Breast epithelium (tissue), 4 donors: ENCODE results near the gene LCK. TPM values are rescaled to one million over a fixed set of nuclear protein-coding genes. Genes with fewer than 3 reads are reported as not detected.
"Not testable (repeated sequence)": the region's sequence is repeated elsewhere in the genome, so short reads cannot be mapped to it uniquely, and the experiment has no call there.

Experiments
- DNase-seq, 2 donors: peaks; one replicate each; pipeline ENCODE4 v3.0.0-alpha.2; 2019; ENCODE audit warnings: low spot score in 2 of 2
- H3K27ac ChIP-seq, 2 donors: fragments of 200-600 bp; sonication (generic) in 1 of 2; one replicate each; pipeline ENCODE4 v1.5.1; 2016 to 2019; ENCODE audit warnings: mild to moderate bottlenecking in 1 of 2
- H3K27me3 ChIP-seq, 2 donors: fragments of 200-600 bp; sonication (generic) in 1 of 2; one replicate each; pipeline versions ENCODE4 v1.5.1 to v1.6.0; 2017 to 2019; ENCODE audit warnings: control low read depth in 1 of 2, mild to moderate bottlenecking in 1 of 2
- H3K36me3 ChIP-seq: fragments of 200-600 bp; one replicate; pipeline ENCODE4 v1.5.1; 2019
- H3K4me1 ChIP-seq, 2 donors: fragments of 200-600 bp; sonication (generic); one replicate each; pipeline ENCODE4 v1.5.1; 2016 to 2019; ENCODE audit warnings: control low read depth in 1 of 2
- H3K4me3 ChIP-seq, 3 donors: fragments of 200-600 bp; sonication (generic); 1 replicate in 2 of 3; 2 replicates in 1 of 3; pipeline ENCODE4 v1.5.1; 2016 to 2019; ENCODE audit warnings: mild to moderate bottlenecking in 3 of 3, moderate library complexity in 2 of 3
- H3K9me3 ChIP-seq, 2 donors: fragments of 200-600 bp; sonication (generic) in 1 of 2; one replicate each; pipeline ENCODE4 v1.5.1; 2016 to 2019; ENCODE audit warnings: control low read depth in 1 of 2
- POLR2A ChIP-seq: fragments of 450-650 bp; IDR thresholded peaks from one replicate; pipeline ENCODE4 v1.6.1; 2016; ENCODE audit warnings: antibody characterized with exemption, mild to moderate bottlenecking, moderate library complexity
- POLR2AphosphoS5 ChIP-seq, 3 donors: sonication (generic); formaldehyde crosslinking; IDR thresholded peaks; one replicate each; pipeline ENCODE4 v1.6.1; 2017; ENCODE audit warnings: antibody characterized with exemption in 3 of 3
- intact Hi-C: fragments of 100-400 bp; cut with DNase I; formaldehyde crosslinking; loops from one replicate; pipeline ENCODE4 v1.15.1; 2023; ENCODE audit warnings: low total_unique reads
- total RNA-seq, 3 donors: library from RNA; depleted of rRNA; stranded (reverse); fragments of >200 nt; gene quantifications; one replicate each; pipeline ENCODE4 v1.1.0, GENCODE V29; 2016
- TF ChIP-seq, protein P1 (sequence below), 3 donors: fragments of 450-650 bp; IDR thresholded peaks; one replicate each; pipeline ENCODE4 v1.5.1; 2016 to 2017; ENCODE audit warnings: antibody characterized with exemption in 3 of 3, mild to moderate bottlenecking in 3 of 3, moderate library complexity in 3 of 3

LCK gene
- total RNA-seq, 3 donors from 2014 or later = 2.4 to 4.1 (median 2.9) TPM

DNA sequence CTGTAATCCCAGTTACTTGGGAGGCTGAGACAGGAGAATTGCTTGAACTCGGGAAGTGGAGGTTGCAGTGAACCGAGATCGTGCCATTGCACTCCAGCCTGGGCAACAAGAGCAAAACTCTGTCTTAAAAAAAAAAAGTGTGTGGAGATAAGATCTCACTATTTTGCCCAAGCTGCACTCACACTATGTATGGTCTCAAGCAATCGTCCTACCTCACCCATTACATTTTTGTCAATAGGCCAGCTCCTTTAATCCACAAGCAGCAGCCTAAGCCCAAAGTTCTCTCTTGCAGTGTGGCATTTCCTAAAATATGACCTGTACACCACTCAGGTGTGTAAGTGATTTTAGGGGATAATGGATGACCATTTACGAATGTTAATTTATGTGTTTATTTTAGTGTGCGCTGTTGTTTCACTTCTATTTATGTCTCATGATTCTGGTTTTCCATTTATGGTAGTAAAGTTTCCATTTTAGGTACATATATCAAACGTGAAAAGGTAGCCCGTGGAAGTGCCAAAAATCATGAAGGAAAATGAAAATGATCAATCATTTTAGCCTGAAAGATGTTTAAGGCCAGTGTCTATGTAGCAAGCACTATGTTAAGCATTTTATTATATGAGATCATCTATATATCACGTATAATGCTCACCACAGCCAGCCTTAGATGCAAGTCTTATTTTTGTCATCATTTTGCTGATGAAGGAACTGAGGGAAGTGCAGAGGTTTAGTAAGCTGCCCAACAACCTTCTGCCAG, 5.6 kb downstream of the LCK start:
- no peak for DNase-seq
- Histone ChIP-seq H3K9me3 (no peaks in the 10 kb centered on the region), H3K36me3 (no peaks in the 10 kb centered on the region), H3K4me1 (no peaks in the 10 kb centered on the region), H3K27ac (no peak overlapping the region), H3K4me3 (no peak overlapping the region), H3K27me3 (no peaks in the 10 kb centered on the region)
- intact Hi-C loops = no loop called here
- no peak for TF ChIP-seq POLR2AphosphoS5 (IDR thresholded peaks at IDR 0.05)

- intact Hi-C loops = no loop called here
- H3K36me3 ChIP-seq = no peaks in the 10 kb centered on the region
- no peaks in the 10 kb centered on the region for H3K4me1 ChIP-seq
- no peak overlapping the region for H3K4me3 ChIP-seq
- H3K27me3 ChIP-seq = no peaks in the 10 kb centered on the region
- no peaks in the 10 kb centered on the region for H3K9me3 ChIP-seq
- H3K27ac ChIP-seq = no peak overlapping the region
- TF ChIP-seq POLR2A = no peak
- TF ChIP-seq, protein P1, sequence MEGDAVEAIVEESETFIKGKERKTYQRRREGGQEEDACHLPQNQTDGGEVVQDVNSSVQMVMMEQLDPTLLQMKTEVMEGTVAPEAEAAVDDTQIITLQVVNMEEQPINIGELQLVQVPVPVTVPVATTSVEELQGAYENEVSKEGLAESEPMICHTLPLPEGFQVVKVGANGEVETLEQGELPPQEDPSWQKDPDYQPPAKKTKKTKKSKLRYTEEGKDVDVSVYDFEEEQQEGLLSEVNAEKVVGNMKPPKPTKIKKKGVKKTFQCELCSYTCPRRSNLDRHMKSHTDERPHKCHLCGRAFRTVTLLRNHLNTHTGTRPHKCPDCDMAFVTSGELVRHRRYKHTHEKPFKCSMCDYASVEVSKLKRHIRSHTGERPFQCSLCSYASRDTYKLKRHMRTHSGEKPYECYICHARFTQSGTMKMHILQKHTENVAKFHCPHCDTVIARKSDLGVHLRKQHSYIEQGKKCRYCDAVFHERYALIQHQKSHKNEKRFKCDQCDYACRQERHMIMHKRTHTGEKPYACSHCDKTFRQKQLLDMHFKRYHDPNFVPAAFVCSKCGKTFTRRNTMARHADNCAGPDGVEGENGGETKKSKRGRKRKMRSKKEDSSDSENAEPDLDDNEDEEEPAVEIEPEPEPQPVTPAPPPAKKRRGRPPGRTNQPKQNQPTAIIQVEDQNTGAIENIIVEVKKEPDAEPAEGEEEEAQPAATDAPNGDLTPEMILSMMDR (IDR thresholded peaks at IDR 0.05) = no peak
- no peak for TF ChIP-seq POLR2AphosphoS5 (IDR thresholded peaks at IDR 0.05)
- DNase-seq = no peak
Measured at GRCh38 chr1:32257227-32257508, 6.1 kb downstream of the LCK start.

DNA sequence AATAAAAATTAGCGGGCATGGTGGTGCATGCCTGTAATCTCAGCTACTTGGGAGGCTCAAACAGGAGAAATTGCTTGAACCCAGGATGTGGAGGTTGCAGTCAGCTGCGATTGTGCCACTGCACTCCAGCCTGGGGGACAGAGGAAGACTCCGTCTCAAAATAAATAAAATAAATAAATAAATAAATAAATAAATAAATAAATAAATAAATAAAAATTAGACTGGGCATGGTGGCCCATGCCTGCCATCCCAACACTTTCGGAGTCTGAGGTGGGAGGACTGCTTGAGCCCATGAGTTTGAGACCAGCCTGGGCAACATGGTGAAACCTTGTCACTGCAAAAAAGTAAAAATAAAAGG, 12.2 kb downstream of the LCK start:
- DNase-seq, H3K27me3 ChIP-seq, H3K36me3 ChIP-seq, H3K4me1 ChIP-seq, intact Hi-C loops, H3K9me3 ChIP-seq, H3K27ac ChIP-seq, H3K4me3 ChIP-seq: not testable (repeated sequence)

- TF ChIP-seq, protein P1 (IDR thresholded peaks at IDR 0.05) = no peak
- TF ChIP-seq POLR2A (no peak), POLR2AphosphoS5 (IDR thresholded peaks at IDR 0.05) (no peak)
- Histone ChIP-seq H3K4me1 (no peaks in the 10 kb centered on the region), H3K27me3 (no peaks in the 10 kb centered on the region), H3K4me3 (no peak overlapping the region), H3K36me3 (no peaks in the 10 kb centered on the region), H3K27ac (no peak overlapping the region), H3K9me3 (no peaks in the 10 kb centered on the region)
- intact Hi-C loops = no loop called here
- no peak for DNase-seq
Measured at GRCh38 chr1:32263744-32264143, 12.7 kb downstream of the LCK start.

- Histone ChIP-seq H3K36me3 (no peaks in the 10 kb centered on the region), H3K4me1 (no peaks in the 10 kb centered on the region), H3K27me3 (no peaks in the 10 kb centered on the region), H3K27ac (no peak overlapping the region), H3K9me3 (no peaks in the 10 kb centered on the region), H3K4me3 (no peak overlapping the region)
- TF ChIP-seq POLR2AphosphoS5 (IDR thresholded peaks at IDR 0.05) = no peak
- TF ChIP-seq POLR2A = no peak
- TF ChIP-seq, protein P1 (IDR thresholded peaks at IDR 0.05) = no peak
- intact Hi-C loops = no loop called here
- no peak for DNase-seq
Measured at GRCh38 chr1:32265846-32266245, 14.8 kb downstream of the LCK start.

DNA sequence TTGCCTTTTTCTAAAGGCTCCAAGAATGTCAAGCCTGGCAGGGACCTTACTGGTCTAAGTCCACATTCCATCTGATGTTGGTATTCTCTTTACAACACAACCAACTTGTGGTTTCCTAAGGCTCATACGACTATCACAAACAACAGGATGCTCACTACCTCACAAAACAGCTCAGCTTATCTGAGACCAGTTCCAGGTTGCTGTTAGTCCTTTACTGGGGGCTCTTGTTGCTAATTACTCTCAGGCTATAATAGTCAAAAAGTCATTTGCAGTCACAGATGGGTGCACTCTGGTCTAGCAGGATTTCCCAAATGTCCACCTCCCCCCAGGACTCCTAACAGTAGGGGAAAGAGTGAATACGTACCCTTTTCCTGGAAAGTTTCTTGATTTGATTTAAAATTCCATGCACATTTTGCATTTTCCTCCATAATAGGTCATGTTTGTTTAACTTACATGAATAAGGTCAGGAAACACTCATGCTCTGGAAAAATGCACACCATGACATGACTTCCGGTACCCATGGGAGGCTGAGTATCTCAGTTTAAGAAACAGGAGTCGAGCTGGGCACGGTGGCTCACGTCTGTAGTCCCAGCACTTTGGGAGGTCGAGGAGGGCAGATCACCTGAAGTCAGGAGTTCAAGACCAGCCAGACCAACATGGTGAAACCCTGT, 16.0 kb downstream of the LCK start:
- no peaks in the 10 kb centered on the region for H3K36me3 ChIP-seq
- H3K9me3 ChIP-seq = no peaks in the 10 kb centered on the region
- no peak overlapping the region for H3K27ac ChIP-seq
- TF ChIP-seq POLR2AphosphoS5 (IDR thresholded peaks at IDR 0.05) (no peak), POLR2A (no peak)
- TF ChIP-seq, protein P1 (IDR thresholded peaks at IDR 0.05) = no peak
- no peak overlapping the region for H3K4me3 ChIP-seq
- no peaks in the 10 kb centered on the region for H3K4me1 ChIP-seq
- intact Hi-C loops = no loop called here
- no peaks in the 10 kb centered on the region for H3K27me3 ChIP-seq
- DNase-seq = no peak
